Measurements from ENCODE around the gene KIAA0753.

Gene KIAA0753

GRCh38 chr17:6639014-6639585, 1.4 kb downstream of the KIAA0753 start:
- peak overlapping the region; percentile 89 for H3K4me3 ChIP-seq (ENCODE audit: low read length)
- no peak overlapping the region for H3K27ac ChIP-seq (ENCODE audit: low read depth, low read length)
- H3K36me3 ChIP-seq (ENCODE audit: insufficient read depth, low read length): peaks cover 29% of the 10 kb centered on the region
- no peaks in the 10 kb centered on the region for H3K9me3 ChIP-seq (ENCODE audit: insufficient read depth, low read depth, low read length)
- H3K27me3 ChIP-seq (ENCODE audit: insufficient read depth, low read length): no peaks in the 10 kb centered on the region
- WGBS: 66% methylated on average over 14 of the region's 15 CpGs
- H3K4me1 ChIP-seq (ENCODE audit: insufficient read depth, low read length): peaks cover 7% of the 10 kb centered on the region; the same call in 1 of the 2 replicates
- peak overlapping the region; percentile 93 for H3K9ac ChIP-seq (ENCODE audit: low read depth, low read length)

- Histone ChIP-seq H3K4me1 (ENCODE audit: insufficient read depth, low read length) (peaks cover 7% of the 10 kb centered on the region; the same call in 1 of the 2 replicates), H3K9me3 (ENCODE audit: insufficient read depth, low read depth, low read length) (no peaks in the 10 kb centered on the region), H3K9ac (ENCODE audit: low read depth, low read length) (no peak overlapping the region), H3K27ac (ENCODE audit: low read depth, low read length) (no peak overlapping the region), H3K27me3 (ENCODE audit: insufficient read depth, low read length) (no peaks in the 10 kb centered on the region), H3K36me3 (ENCODE audit: insufficient read depth, low read length) (peaks cover 29% of the 10 kb centered on the region), H3K4me3 (ENCODE audit: low read length) (no peak overlapping the region)
- 88% methylated on average over 24 of the region's 24 CpGs for WGBS
These were observed 2.2 kb downstream of the KIAA0753 start for GRCh38 chr17:6638046-6638908.

GRCh38 chr17:6637458-6637840, 3.1 kb downstream of the KIAA0753 start:
- Histone ChIP-seq H3K27me3 (ENCODE audit: insufficient read depth, low read length) (no peaks in the 10 kb centered on the region), H3K36me3 (ENCODE audit: insufficient read depth, low read length) (peaks cover 29% of the 10 kb centered on the region), H3K9ac (ENCODE audit: low read depth, low read length) (no peak overlapping the region), H3K9me3 (ENCODE audit: insufficient read depth, low read depth, low read length) (no peaks in the 10 kb centered on the region), H3K27ac (ENCODE audit: low read depth, low read length) (no peak overlapping the region), H3K4me3 (ENCODE audit: low read length) (no peak overlapping the region), H3K4me1 (ENCODE audit: insufficient read depth, low read length) (peaks cover 7% of the 10 kb centered on the region; the same call in 1 of the 2 replicates)
- 94% methylated on average over 6 of the region's 6 CpGs for WGBS

GRCh38 chr17:6636616-6637457, 3.7 kb downstream of the KIAA0753 start:
- Histone ChIP-seq H3K4me3 (ENCODE audit: low read length) (no peak overlapping the region), H3K9me3 (ENCODE audit: insufficient read depth, low read depth, low read length) (no peaks in the 10 kb centered on the region), H3K36me3 (ENCODE audit: insufficient read depth, low read length) (peaks cover 32% of the 10 kb centered on the region), H3K9ac (ENCODE audit: low read depth, low read length) (no peak overlapping the region), H3K27me3 (ENCODE audit: insufficient read depth, low read length) (no peaks in the 10 kb centered on the region), H3K4me1 (ENCODE audit: insufficient read depth, low read length) (peaks cover 1% of the 10 kb centered on the region; the same call in 1 of the 2 replicates), H3K27ac (ENCODE audit: low read depth, low read length) (no peak overlapping the region)
- WGBS: 93% methylated on average over 17 of the region's 17 CpGs

DNA sequence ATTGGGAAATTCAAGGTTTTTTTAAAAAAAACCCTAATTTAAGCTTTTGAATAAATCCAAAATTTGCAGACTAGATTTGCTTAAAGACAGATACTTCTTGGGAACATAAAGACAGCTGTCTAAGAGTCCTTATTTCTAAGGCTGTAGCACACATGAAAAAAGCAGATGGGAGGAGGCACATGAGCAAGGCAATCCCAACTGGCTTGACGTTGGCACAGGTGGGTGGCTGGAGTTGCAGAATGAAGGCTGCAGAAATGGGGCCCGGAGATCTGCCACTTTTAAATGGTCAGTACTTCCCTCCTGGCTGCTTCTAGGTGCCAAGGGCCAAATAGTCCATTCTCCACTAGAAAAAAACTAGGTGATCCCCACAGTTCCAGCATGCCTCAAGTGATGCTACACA, 4.4 kb downstream of the KIAA0753 start:
- Histone ChIP-seq H3K36me3 (ENCODE audit: insufficient read depth, low read length) (peaks cover 40% of the 10 kb centered on the region), H3K4me1 (ENCODE audit: insufficient read depth, low read length) (no peaks in the 10 kb centered on the region; the same call in 1 of the 2 replicates), H3K4me3 (ENCODE audit: low read length) (no peak overlapping the region), H3K9me3 (ENCODE audit: insufficient read depth, low read depth, low read length) (no peaks in the 10 kb centered on the region), H3K9ac (ENCODE audit: low read depth, low read length) (no peak overlapping the region), H3K27ac (ENCODE audit: low read depth, low read length) (no peak overlapping the region), H3K27me3 (ENCODE audit: insufficient read depth, low read length) (no peaks in the 10 kb centered on the region)
- 88% methylated on average over 2 of the region's 2 CpGs for WGBS

- Histone ChIP-seq H3K4me1 (ENCODE audit: insufficient read depth, low read length) (no peaks in the 10 kb centered on the region), H3K36me3 (ENCODE audit: insufficient read depth, low read length) (peaks cover 67% of the 10 kb centered on the region), H3K27ac (ENCODE audit: low read depth, low read length) (no peak overlapping the region), H3K9me3 (ENCODE audit: insufficient read depth, low read depth, low read length) (no peaks in the 10 kb centered on the region), H3K4me3 (ENCODE audit: low read length) (no peak overlapping the region), H3K27me3 (ENCODE audit: insufficient read depth, low read length) (no peaks in the 10 kb centered on the region), H3K9ac (ENCODE audit: low read depth, low read length) (no peak overlapping the region)
- 100% methylated on average over 1 of the region's 3 CpGs for WGBS
These were observed 7.2 kb downstream of the KIAA0753 start for GRCh38 chr17:6633263-6633662.

DNA sequence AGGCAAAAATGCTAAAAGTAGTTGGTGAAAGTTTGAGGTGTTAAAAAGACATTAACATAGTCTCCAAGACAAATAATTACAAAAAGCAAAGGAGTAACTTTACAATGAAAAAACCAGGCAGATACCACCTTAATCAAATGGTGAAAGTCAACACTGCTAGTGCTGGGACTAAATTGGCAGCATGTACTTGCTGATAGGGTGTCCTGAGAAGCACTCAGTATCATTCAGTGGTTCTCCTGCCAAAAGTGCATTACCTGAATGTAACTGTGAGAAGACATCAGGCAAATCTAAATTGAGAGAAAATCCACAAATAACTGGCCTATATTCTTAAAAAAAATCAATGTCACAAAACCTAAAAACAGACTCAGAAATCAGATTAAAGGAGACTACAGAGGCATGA, 8.0 kb downstream of the KIAA0753 start:
- no peak overlapping the region for H3K9ac ChIP-seq (ENCODE audit: low read depth, low read length)
- H3K27ac ChIP-seq (ENCODE audit: low read depth, low read length): no peak overlapping the region
- H3K4me1 ChIP-seq (ENCODE audit: insufficient read depth, low read length): no peaks in the 10 kb centered on the region
- H3K4me3 ChIP-seq (ENCODE audit: low read length): no peak overlapping the region
- H3K27me3 ChIP-seq (ENCODE audit: insufficient read depth, low read length): no peaks in the 10 kb centered on the region
- no peaks in the 10 kb centered on the region for H3K9me3 ChIP-seq (ENCODE audit: insufficient read depth, low read depth, low read length)
- H3K36me3 ChIP-seq (ENCODE audit: insufficient read depth, low read length): peaks cover 74% of the 10 kb centered on the region

GRCh38 chr17:6630390-6630789, 10.1 kb downstream of the KIAA0753 start:
- H3K27me3 ChIP-seq (ENCODE audit: insufficient read depth, low read length): no peaks in the 10 kb centered on the region
- no peak overlapping the region for H3K27ac ChIP-seq (ENCODE audit: low read depth, low read length)
- no peaks in the 10 kb centered on the region for H3K4me1 ChIP-seq (ENCODE audit: insufficient read depth, low read length)
- H3K9me3 ChIP-seq (ENCODE audit: insufficient read depth, low read depth, low read length): no peaks in the 10 kb centered on the region
- no peak overlapping the region for H3K4me3 ChIP-seq (ENCODE audit: low read length)
- peaks cover 95% of the 10 kb centered on the region for H3K36me3 ChIP-seq (ENCODE audit: insufficient read depth, low read length)
- WGBS: 100% methylated on average over 1 of the region's 1 CpG
- H3K9ac ChIP-seq (ENCODE audit: low read depth, low read length): no peak overlapping the region

DNA sequence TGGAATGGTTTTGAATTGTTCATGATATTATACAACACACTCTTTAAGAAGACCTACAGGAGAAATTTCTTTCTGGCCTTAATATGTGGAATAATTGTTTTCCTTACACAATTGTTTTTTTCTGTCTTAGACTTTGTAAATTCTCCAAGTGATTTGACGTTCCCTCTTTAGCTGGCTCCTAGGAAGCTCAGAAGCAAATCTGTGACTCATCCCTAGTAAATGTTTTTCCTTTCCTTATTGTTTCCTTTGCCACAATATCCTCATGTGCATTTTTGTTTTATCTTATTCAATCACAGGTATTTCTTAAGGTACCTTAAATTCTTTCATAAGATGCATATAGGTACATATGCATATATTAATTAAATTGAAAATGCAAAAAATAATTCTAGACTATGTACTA, 13.5 kb downstream of the KIAA0753 start:
- H3K27me3 ChIP-seq (ENCODE audit: insufficient read depth, low read length): no peaks in the 10 kb centered on the region
- no peak overlapping the region for H3K27ac ChIP-seq (ENCODE audit: low read depth, low read length)
- peaks cover 94% of the 10 kb centered on the region for H3K36me3 ChIP-seq (ENCODE audit: insufficient read depth, low read length)
- H3K4me1 ChIP-seq (ENCODE audit: insufficient read depth, low read length): no peaks in the 10 kb centered on the region
- no peak overlapping the region for H3K9ac ChIP-seq (ENCODE audit: low read depth, low read length)
- WGBS: 82% methylated on average over 1 of the region's 1 CpG
- no peaks in the 10 kb centered on the region for H3K9me3 ChIP-seq (ENCODE audit: insufficient read depth, low read depth, low read length)
- H3K4me3 ChIP-seq (ENCODE audit: low read length): no peak overlapping the region

DNA sequence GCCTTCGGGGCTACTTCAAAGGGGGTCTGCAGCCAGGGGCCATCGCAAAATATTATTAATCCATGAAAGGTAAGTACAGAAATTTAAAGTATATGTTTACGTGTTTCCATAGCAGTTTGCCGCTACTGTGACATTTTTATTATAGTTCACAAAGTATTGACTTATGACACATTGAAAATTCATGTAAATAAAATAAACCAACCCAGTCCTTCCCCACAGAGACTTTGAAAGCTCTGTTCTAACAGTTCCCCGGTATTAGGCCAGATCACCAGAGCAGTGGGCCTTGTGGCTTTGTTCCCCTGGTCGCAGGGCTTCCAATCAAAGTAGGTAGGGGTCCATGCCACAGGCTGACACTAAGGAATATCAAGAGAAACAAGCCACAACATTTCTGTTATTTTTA, 13.9 kb downstream of the KIAA0753 start:
- Histone ChIP-seq H3K27ac (ENCODE audit: low read depth, low read length) (no peak overlapping the region), H3K4me3 (ENCODE audit: low read length) (no peak overlapping the region), H3K9me3 (ENCODE audit: insufficient read depth, low read depth, low read length) (no peaks in the 10 kb centered on the region), H3K36me3 (ENCODE audit: insufficient read depth, low read length) (peaks cover 94% of the 10 kb centered on the region), H3K4me1 (ENCODE audit: insufficient read depth, low read length) (no peaks in the 10 kb centered on the region), H3K27me3 (ENCODE audit: insufficient read depth, low read length) (no peaks in the 10 kb centered on the region), H3K9ac (ENCODE audit: low read depth, low read length) (no peak overlapping the region)
- WGBS: 93% methylated on average over 6 of the region's 6 CpGs

GRCh38 chr17:6623941-6624340, 16.6 kb downstream of the KIAA0753 start:
- no peaks in the 10 kb centered on the region for H3K27me3 ChIP-seq (ENCODE audit: insufficient read depth, low read length)
- H3K4me1 ChIP-seq (ENCODE audit: insufficient read depth, low read length): no peaks in the 10 kb centered on the region
- no peak overlapping the region for H3K27ac ChIP-seq (ENCODE audit: low read depth, low read length)
- WGBS: 97% methylated on average over 3 of the region's 3 CpGs
- no peak overlapping the region for H3K9ac ChIP-seq (ENCODE audit: low read depth, low read length)
- no peaks in the 10 kb centered on the region for H3K9me3 ChIP-seq (ENCODE audit: insufficient read depth, low read depth, low read length)
- H3K36me3 ChIP-seq (ENCODE audit: insufficient read depth, low read length): peaks cover 95% of the 10 kb centered on the region
- no peak overlapping the region for H3K4me3 ChIP-seq (ENCODE audit: low read length)
